Esophagus squamous epithelium (tissue), 4 donors: Measurements from ENCODE around the gene FALEC.

Experiments used
- POLR2A ChIP-seq, 4 donors: fragments of 450-650 bp; IDR thresholded peaks; one replicate each; pipeline ENCODE4 v1.6.1; 2017; ENCODE audit warnings: antibody characterized with exemption in 4 of 4, mild to moderate bottlenecking in 4 of 4, moderate library complexity in 3 of 4
- TF ChIP-seq, protein P1 (sequence below), 6 experiments: fragments of 450-650 bp in 4 of 6; fragments of 200-600 bp in 2 of 6; sonication (generic) in 2 of 6; IDR thresholded peaks; one replicate each; pipeline ENCODE4 v1.5.1; 2016 to 2019; ENCODE audit warnings: antibody characterized with exemption in 6 of 6, mild to moderate bottlenecking in 4 of 6, moderate library complexity in 4 of 6

DNA sequence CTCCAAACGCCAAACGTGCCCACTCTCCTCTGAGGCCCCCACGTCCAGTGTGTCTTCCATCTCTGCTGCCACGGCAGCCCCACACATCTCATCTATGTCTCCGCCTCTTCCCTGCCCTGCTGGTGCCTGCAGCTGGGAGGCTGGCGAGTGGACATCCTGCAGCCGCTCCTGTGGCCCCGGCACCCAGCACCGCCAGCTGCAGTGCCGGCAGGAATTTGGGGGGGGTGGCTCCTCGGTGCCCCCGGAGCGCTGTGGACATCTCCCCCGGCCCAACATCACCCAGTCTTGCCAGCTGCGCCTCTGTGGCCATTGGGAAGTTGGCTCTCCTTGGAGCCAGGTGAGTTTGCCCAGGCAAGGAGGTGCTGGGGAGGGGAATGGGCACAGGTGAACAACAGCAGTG is 42.3 kb downstream of the FALEC start:
- TF ChIP-seq, protein P1, sequence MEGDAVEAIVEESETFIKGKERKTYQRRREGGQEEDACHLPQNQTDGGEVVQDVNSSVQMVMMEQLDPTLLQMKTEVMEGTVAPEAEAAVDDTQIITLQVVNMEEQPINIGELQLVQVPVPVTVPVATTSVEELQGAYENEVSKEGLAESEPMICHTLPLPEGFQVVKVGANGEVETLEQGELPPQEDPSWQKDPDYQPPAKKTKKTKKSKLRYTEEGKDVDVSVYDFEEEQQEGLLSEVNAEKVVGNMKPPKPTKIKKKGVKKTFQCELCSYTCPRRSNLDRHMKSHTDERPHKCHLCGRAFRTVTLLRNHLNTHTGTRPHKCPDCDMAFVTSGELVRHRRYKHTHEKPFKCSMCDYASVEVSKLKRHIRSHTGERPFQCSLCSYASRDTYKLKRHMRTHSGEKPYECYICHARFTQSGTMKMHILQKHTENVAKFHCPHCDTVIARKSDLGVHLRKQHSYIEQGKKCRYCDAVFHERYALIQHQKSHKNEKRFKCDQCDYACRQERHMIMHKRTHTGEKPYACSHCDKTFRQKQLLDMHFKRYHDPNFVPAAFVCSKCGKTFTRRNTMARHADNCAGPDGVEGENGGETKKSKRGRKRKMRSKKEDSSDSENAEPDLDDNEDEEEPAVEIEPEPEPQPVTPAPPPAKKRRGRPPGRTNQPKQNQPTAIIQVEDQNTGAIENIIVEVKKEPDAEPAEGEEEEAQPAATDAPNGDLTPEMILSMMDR (IDR thresholded peaks at IDR 0.05) = no peak
- no peak for TF ChIP-seq POLR2A (IDR thresholded peaks at IDR 0.05)
